OCI-LY7 (cell line): ENCODE data around the gene HTR1B. TPM values are rescaled to one million over a fixed set of nuclear protein-coding genes. Genes with fewer than 3 reads are reported as not detected.

Source experiments
- BruUV-seq: library from RNA; stranded (reverse); fragments of 400-500 nt; replicated peaks from 2 replicates; lab custom pipeline; 2021; lab: Mats Ljungman, UMichigan
- CTCF ChIA-PET: fragments of 300-600 bp; sonication (Branson Sonifier 250); formaldehyde crosslinking; loops from one replicate; lab custom pipeline; 2022; ENCODE audit warnings: antibody characterized with exemption; ENCODE audit not compliant: unreplicated experiment; lab: Charles Lee
- POLR2A ChIA-PET: fragments of 300-600 bp; sonication (Branson Sonifier 250); formaldehyde crosslinking; loops from one replicate; lab custom pipeline; 2022; ENCODE audit warnings: antibody characterized with exemption; lab: Charles Lee
- DNase-seq: peaks from one replicate; pipeline ENCODE4 v3.0.0-alpha.2; 2015; ENCODE audit warnings: low spot score
- H2AFZ ChIP-seq: fragments of 200-600 bp; sonication (generic), shearing (Covaris generic); 2 replicates; pipeline ENCODE4 v1.6.1; 2014; ENCODE audit warnings: mild to moderate bottlenecking, antibody characterized with exemption, low read length, moderate library complexity
- H3K27ac ChIP-seq: fragments of 200-600 bp; sonication (generic); 2 replicates; pipeline ENCODE4 v1.5.1; 2014; ENCODE audit warnings: mixed run types, low read depth, mild to moderate bottlenecking, moderate library complexity, low read length, inconsistent platforms; ENCODE audit not compliant: poor library complexity, severe bottlenecking
- H3K36me3 ChIP-seq: fragments of 200-600 bp; sonication (generic); 2 replicates; pipeline ENCODE4 v1.6.1; 2014; ENCODE audit warnings: mild to moderate bottlenecking, antibody characterized with exemption, low read length, moderate library complexity, mixed read lengths; ENCODE audit not compliant: insufficient read depth
- H3K4me1 ChIP-seq: fragments of 200-600 bp; sonication (generic); 2 replicates; pipeline ENCODE4 v1.5.1; 2014; ENCODE audit warnings: mild to moderate bottlenecking, low read length; ENCODE audit not compliant: insufficient read depth, poor library complexity, severe bottlenecking
- H3K4me2 ChIP-seq: fragments of 200-600 bp; sonication (generic); 2 replicates; pipeline ENCODE4 v1.6.1; 2014; ENCODE audit warnings: mild to moderate bottlenecking, low read length
- H3K4me3 ChIP-seq: fragments of 200-600 bp; sonication (generic); 2 replicates; pipeline ENCODE4 v1.5.1; 2014; ENCODE audit warnings: mild to moderate bottlenecking, low read depth, low read length; ENCODE audit not compliant: poor library complexity, severe bottlenecking
- H3K79me2 ChIP-seq: fragments of 200-600 bp; sonication (generic); 2 replicates; pipeline ENCODE4 v1.6.1; 2016; ENCODE audit warnings: low read depth, mild to moderate bottlenecking, low read length, moderate library complexity, mixed read lengths; ENCODE audit not compliant: insufficient read depth
- H3K9me2 ChIP-seq: fragments of 200-600 bp; sonication (generic); 2 replicates; pipeline ENCODE4 v1.6.1; 2016; ENCODE audit warnings: mild to moderate bottlenecking, low read length, mixed read lengths; ENCODE audit not compliant: insufficient read depth
- H3K9me3 ChIP-seq: fragments of 200-600 bp; sonication (generic); 2 replicates; pipeline ENCODE4 v1.6.1; 2014; ENCODE audit warnings: mild to moderate bottlenecking, mixed run types, low read length, mixed read lengths
- H4K20me1 ChIP-seq: fragments of 200-600 bp; sonication (generic); 2 replicates; pipeline ENCODE4 v1.6.1; 2014; ENCODE audit warnings: mild to moderate bottlenecking, antibody characterized with exemption, low read length, moderate library complexity, mixed read lengths; ENCODE audit not compliant: insufficient read depth
- CTCF ChIP-seq: fragments of 200-600 bp; sonication (generic); conservative IDR thresholded peaks from 2 replicates; pipeline ENCODE4 v1.5.1; 2014; ENCODE audit warnings: mild to moderate bottlenecking, antibody characterized with exemption, low read length, moderate library complexity, mixed read lengths
- EZH2phosphoT487 ChIP-seq: fragments of 200-600 bp; sonication (generic); IDR thresholded peaks from 2 replicates; pipeline ENCODE4 v1.6.1; 2018; ENCODE audit warnings: low read depth, borderline replicate concordance, mild to moderate bottlenecking, mixed run types, antibody characterized with exemption, low read length, moderate library complexity, mixed read lengths
- intact Hi-C: fragments of 100-400 bp; cut with micrococcal nuclease; formaldehyde crosslinking; loops from one replicate; pipeline ENCODE4 v1.10.0; 2022; ENCODE audit not compliant: unreplicated experiment
- total RNA-seq, 2 experiments: library from RNA; depleted of rRNA in 1 of 2; stranded (reverse); fragments of >200 nt in 1 of 2; shearing (Covaris generic) in 1 of 2; gene quantifications; 2 replicates each; pipeline ENCODE4 v1.2.3, GENCODE V29; 2014 to 2022

Gene HTR1B
- total RNA-seq, 2 experiments from 2014 or later: not detected

- intact Hi-C loops: no loop called here
- Histone ChIP-seq H2AFZ (no peak overlapping the region), H3K4me1 (no peaks in the 10 kb centered on the region), H3K4me2 (no peak overlapping the region), H3K9me2 (no peaks in the 10 kb centered on the region), H3K9me3 (no peaks in the 10 kb centered on the region), H3K36me3 (no peaks in the 10 kb centered on the region), H3K27ac (no peak overlapping the region), H3K79me2 (no peaks in the 10 kb centered on the region), H3K4me3 (no peak overlapping the region), H4K20me1 (no peaks in the 10 kb centered on the region)
- no TSS peak for BruUV-seq
- DNase-seq: no peak
- CTCF ChIA-PET: no interaction called here
- no peak for TF ChIP-seq CTCF
- no peak for TF ChIP-seq EZH2phosphoT487
- POLR2A ChIA-PET: no interaction called here
Observed at GRCh38 chr6:77482981-77483380, 19.7 kb upstream of the HTR1B start.

- intact Hi-C loops: no loop called here
- H3K9me3 ChIP-seq: no peaks in the 10 kb centered on the region
- no TSS peak for BruUV-seq
- H3K4me2 ChIP-seq: no peak overlapping the region
- no peak overlapping the region for H3K27ac ChIP-seq
- ChIA-PET POLR2A (no interaction called here), CTCF (no interaction called here)
- no peaks in the 10 kb centered on the region for H3K36me3 ChIP-seq
- H4K20me1 ChIP-seq: no peaks in the 10 kb centered on the region
- TF ChIP-seq CTCF: no peak
- no peak for TF ChIP-seq EZH2phosphoT487
- no peaks in the 10 kb centered on the region for H3K79me2 ChIP-seq
- no peak overlapping the region for H3K4me3 ChIP-seq
- H3K9me2 ChIP-seq: no peaks in the 10 kb centered on the region
- no peak overlapping the region for H2AFZ ChIP-seq
- H3K4me1 ChIP-seq: no peaks in the 10 kb centered on the region
- DNase-seq: no peak
Observed at GRCh38 chr6:77474973-77475372, 11.7 kb upstream of the HTR1B start.

- H3K4me3 ChIP-seq: no peak overlapping the region
- H3K9me2 ChIP-seq: no peaks in the 10 kb centered on the region
- no peak overlapping the region for H2AFZ ChIP-seq
- no TSS peak for BruUV-seq
- H4K20me1 ChIP-seq: no peaks in the 10 kb centered on the region
- no peaks in the 10 kb centered on the region for H3K79me2 ChIP-seq
- no peaks in the 10 kb centered on the region for H3K4me1 ChIP-seq
- no peak overlapping the region for H3K27ac ChIP-seq
- no peaks in the 10 kb centered on the region for H3K36me3 ChIP-seq
- TF ChIP-seq CTCF (no peak), EZH2phosphoT487 (no peak)
- H3K9me3 ChIP-seq: no peaks in the 10 kb centered on the region
- DNase-seq: no peak
- no peak overlapping the region for H3K4me2 ChIP-seq
- intact Hi-C loops: no loop called here
- ChIA-PET CTCF (no interaction called here), POLR2A (interaction anchor here (1.0 kb wide), 1 partner anchor 9 kb away, joined by 3 read pairs; no protein-coding TSS in a partner anchor)
Observed at GRCh38 chr6:77474286-77474956, 11.1 kb upstream of the HTR1B start.
